SKM-1 treated with dmso at 0.1 percent for 144 hours (cell line): ENCODE data around the gene TMPRSS3.
"Not testable (repeated sequence)": the region's sequence is repeated elsewhere in the genome, so short reads cannot be mapped to it uniquely, and the experiment has no call there.

Source experiments
- DNase-seq: peaks from one replicate; lab custom pipeline; 2025; ENCODE audit not compliant: unreplicated experiment; lab: John Stamatoyannopoulos, UW

TMPRSS3 gene

DNA sequence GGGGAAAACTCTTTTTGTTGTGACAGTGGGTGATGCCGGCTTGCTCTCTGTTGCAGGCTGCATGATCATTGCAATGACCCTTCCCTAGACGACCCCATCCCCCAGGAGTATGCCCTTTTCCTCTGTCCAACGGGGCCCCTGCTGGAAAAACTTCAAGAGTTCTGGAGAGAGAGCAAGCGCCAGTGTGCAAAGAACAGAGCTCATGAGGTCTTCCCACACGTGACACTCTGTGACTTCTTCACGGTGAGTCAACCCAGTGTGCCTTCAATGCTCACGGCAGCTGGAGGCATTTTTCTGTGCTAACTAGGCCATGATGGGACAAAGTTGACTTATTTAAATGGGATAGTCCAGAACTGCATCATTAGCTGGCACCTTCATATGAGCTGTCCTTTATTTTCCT is 13.5 kb upstream of the TMPRSS3 start:
- DNase-seq = no peak

DNA sequence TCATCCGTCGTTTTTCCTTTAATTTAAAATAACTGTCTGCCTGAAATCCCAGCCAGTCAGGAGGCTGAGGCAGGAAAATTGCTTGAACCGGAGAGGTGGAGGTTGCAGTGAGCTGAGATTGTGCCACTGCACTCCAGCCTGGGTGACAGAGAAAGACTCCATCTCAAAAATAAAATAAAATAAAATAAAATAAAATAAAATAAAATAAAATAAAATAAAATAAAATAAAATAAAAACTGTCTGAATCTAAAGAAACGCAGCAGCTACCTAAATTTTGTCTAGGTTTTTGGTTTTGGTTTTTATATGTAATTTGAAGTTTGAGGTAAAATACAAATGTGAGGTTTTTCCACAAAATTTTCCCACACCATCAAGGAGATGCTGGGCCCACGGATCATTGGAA is 12.9 kb upstream of the TMPRSS3 start:
- DNase-seq = not testable (repeated sequence)

DNA sequence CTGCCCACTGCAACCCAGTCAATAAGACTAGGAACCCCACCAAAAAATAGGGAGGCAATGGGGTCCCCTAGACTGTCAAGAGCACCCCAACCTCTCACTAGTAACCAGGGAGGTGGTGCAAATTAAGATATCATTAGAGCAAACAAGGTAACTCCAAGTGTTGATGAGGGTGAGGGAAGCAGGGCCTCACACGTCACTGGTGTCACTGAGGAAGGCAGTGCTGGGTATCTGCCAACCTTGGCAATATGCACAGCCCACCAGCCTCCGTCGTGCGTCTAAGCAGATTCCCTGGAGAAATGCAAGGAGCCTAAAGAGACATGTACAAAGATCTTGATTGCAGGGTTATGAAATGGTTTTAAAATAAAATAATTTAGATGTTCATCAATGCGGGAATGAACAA is 11.6 kb upstream of the TMPRSS3 start:
- DNase-seq = no peak

DNA sequence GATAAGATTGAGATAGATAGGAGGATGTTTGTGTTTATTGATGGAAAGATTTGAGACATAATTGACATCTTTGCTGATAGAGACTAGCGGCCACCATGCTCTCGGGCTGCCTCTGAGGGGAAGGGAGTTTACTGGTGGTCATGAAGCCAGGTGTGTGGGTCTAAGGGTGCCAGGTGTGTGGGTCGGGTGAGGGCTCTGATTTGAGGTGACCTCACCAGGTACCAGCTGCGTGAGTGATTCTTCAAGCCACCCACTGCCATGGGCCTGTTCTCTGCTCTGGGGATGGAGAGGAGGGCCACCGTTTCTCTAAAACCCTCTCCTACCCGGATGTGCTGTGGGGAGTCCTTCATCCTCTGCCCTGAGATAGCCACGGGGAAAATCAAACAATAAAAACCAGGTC is 11.0 kb upstream of the TMPRSS3 start:
- no peak for DNase-seq

DNA sequence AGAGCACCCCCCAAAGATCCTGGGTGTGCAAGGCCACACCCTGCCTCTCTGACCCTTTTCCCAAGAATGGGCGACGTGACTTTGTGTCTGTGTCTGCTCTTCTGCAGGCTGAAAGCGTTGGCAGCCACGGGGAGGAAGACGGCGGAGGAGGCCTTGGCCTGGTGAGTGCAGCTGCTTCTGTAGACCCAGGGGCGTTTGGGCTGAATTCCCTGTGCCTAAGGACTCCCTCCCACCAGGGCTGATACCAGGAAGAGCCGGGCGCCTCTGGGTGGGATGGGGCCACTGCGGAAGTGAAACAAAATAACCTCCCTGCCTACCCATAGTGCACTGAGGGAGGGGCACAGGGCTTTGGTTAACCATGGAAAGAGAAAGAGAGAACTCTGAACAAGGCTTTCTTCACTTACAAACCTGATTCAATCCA is 10.4 kb upstream of the TMPRSS3 start:
- DNase-seq = no peak

DNA sequence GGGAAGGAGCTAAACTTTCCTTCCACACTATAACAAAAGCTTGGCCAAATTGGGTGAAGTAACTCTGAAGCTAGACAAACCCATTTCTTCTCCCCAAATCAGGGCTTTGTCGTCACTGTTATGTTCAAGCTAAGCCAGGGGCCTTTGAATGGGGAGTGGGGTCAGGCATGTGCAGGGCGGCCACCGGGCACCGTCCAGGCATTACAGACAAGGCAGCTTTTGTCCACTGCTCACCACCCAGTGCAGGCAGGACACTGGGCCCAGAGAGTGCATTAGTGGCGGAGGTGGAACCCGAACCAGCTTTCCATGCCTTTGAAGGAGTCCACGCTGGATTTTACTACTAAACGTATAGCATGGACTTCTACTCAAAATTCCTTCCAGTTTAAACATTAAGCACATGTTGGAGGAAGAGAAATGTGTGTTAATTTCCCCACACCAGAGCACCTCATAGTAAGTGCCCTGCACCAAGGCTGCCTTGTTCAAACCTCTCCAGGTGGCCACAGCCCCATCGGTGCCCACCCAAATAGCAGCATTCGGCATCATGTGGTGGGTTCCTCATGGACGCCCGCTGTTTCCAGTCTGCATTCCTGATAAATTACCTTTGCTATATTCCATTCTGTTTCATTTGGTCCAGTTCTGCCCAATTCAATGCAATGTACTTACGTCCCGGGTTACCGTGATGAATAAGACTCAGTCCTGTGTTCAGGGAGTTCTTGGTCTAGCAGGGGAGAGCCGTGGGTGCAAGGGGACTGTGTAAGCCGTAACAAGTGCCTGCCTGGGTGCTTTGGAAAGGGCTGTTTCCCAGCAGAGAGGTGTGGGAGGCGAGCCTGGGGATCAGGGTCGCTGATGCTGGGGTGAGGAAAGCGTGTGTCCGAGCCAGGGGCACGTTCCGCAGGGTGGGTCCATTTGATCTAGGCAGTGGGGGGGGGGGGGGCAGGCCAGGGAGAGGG is 9.5 kb upstream of the TMPRSS3 start:
- no peak for DNase-seq

DNA sequence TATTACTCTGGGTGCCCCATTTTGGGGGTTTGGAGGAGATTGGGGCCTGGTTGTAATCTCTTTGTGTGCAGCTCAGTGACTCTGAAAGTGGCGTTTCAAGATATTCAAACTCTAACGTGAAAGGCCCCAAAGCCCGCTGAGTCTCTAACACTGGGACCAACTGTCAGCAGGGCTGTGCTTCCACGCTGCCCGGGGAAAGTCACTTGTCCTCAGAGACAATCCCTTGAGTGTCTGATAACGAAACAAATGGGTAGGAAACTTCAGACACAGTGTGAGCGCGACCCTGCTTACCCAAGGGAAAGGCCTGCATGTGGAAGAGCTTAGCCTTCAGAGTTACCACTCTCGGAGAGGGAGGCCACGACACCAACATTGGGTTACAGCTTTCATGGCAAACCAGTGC is 8.7 kb upstream of the TMPRSS3 start:
- DNase-seq = no peak

DNA sequence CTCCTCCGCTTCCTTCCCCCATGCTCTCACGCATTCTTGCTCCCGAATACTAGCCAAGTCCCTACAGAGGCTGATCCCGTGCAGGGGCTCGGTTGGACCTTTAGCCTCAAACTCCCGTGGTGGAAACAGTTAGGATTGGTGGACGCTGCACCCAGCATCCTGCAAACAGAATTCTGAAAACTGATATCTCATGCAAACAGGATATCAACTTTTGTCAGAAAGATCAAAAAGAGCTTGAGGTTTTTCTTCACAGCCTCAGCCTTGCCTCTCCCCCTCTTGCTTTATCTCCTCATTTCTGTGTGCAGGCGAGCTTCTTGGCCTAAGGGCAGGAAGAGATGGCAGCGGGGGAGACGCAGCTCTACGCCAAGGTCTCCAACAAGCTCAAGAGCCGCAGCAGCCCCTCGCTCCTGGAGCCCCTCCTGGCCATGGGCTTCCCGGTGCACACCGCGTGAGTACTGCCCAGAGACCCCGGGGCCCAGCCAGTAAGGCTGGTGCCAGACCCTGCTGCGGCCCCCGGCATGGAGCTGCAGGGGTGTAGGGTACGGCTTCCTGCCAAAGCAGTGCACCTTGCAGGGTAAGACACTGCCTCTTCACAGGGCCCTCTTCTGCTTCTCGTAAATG is 7.9 kb upstream of the TMPRSS3 start, which contains the start of gene UBASH3A:
Gene UBASH3A, plus strand, starts transcription at position 292 of the 621 bp plus-strand sequence. Its CDS starts 44 bp downstream, at position 336.
- no peak for DNase-seq

DNA sequence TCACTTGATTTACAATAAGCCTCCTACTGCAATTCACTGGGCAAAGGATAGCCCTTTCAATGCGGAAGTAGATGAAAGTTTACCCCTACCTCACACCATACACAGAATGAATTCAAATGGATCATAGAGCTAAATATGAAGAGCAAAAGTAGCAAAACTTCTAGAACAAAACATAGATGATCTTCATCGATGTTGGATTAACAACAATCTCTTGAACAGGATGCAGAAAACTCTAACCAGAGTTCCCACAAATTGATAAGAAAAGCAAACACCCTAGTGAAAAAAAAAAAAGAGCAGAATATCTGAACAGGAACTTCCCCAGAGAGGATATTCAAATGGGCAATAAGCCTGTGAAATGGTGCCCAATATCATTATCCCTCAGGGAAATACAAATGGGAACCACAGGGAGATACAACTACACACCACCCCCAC is 6.0 kb upstream of the TMPRSS3 start:
- DNase-seq = no peak

DNA sequence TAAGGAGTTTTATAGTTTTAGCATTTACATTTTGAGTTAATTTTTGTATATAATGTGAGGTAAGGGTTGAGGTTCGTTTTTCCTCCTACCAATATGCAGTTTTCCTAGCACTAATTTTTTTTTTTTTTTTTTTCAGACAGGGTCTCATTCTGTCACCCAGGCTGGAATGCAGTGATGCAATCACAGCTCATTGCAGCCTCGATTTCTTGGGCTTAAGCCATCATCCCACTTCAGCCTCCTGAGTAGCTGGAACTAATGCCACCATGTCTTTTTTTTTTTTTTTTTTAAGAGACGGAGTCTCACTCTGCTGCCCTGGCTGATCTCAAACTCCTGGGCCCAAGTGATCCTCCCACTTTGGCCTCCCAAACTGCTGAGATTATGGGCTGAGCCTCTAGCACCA is 5.3 kb upstream of the TMPRSS3 start:
- DNase-seq = no peak

DNA sequence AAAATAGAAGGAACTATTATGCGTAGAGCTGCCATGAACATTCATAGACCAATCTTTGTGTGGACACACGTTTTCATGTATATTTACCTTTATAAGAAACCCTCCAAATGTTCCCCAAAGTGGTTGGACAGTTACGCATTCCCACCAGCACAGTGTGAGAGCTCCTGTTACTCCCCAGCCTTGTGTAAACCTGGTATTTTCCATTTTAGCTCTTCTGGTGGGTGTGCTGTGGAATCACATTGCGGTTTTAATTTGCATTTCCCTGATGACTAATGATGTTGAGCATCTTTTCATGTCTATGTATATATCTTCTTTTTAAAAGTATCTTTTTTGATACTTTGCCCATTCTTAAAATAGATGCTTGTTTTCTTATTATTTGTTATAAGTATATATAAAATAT is 4.7 kb upstream of the TMPRSS3 start:
- DNase-seq = no peak

DNA sequence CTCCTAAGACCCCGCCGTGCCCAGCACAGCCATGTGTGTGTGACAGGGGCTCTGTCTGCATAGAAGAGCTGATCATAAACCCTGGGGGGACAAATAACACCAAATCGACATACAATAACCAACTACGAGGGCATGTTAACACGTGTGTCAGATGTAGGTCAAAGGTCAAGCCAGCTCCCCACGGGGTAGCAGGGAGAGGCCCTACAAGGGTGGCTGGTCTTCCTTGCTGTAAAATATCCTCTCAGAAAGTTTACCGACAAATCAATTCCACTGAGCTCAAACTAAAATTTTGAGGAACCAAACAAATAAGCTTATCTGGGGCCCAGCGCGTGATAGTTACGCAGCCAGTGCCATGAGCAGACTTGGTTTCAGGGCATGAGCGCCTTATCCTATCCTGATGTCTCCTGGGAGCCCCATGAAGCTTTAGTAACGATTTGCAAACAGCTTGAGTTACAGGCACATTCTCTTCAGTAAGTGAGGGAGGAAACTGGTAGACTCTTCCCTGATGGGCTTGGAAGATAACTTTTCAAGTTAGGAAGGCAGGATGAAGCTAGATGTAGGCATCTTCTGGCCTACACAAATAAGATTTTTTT is 2.7 kb upstream of the TMPRSS3 start:
- DNase-seq = no peak

DNA sequence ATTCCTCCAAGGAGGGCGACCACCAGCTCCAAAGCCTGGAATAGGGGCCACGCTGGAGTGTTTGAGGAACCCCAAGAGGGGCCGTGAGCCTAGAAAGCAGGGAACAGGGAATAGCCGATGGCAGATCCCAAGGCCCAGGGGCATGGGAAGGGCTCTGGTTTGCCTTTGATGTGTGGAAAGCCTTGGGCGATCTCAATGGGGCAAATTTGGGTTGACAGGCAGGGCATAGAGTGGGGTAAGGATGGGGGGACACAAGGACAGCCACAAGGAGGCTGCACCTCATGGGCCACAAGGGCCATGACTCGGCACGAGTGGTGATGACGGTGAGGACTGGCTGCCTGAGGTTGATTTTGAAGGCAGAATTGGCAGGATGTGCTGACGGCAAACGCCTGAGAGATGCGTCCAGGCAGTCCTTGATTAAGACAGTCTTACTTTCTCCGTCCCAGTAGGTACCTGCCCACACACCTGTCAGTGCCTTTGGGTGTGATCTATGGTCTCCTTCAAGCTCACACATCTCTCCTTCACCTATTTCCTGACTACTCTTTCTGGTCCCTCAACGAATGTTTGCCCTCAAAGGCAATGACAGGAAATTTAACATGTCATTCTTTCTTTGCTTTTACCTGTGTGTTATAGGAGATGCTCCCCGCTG is 2.0 kb upstream of the TMPRSS3 start:
- DNase-seq = no peak

DNA sequence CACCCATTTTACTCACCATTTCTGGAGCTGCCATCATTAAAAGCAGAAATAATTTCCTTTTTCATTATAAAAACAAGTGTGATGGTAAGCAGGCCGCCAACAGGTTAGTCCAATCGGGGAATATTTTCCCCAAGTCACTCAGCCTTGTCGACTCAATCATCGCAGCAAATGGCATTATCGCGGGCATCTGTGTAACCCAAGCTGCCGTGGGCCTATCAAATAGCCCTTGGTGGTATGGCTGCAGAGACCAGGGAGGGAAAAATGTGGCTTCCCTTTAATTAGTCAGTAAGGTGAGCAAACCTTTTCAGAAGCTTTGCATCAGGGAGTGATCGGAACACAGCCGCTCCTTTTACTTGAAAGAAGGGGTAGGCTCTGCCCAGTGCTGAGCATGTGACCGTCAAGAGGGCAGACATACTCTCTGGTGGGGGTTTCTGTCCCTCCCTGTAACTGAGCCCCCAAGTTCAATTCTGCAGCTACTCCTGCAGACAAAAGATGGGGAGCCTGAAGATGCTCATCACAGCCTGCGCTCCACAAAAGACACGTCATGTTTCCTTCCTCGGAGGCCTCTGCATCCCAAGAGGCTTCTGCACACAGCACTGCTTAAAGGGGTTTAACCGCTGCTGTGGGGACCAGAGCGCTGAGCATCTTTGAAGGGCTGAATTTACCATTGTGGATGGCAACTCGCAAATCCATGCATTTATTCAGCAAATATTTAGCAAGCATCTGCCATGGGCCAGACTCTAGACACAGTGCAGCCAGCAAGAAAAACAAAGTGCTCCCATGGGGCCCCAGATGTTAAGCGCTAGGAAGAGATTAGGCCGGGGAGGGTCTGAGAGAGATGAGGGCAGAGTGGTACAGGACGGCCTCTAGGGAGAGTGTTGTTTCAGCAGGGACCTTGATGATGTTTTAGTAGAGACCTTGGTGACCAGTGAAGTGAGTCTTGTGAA is 1.2 kb upstream of the TMPRSS3 start:
- DNase-seq = no peak

DNA sequence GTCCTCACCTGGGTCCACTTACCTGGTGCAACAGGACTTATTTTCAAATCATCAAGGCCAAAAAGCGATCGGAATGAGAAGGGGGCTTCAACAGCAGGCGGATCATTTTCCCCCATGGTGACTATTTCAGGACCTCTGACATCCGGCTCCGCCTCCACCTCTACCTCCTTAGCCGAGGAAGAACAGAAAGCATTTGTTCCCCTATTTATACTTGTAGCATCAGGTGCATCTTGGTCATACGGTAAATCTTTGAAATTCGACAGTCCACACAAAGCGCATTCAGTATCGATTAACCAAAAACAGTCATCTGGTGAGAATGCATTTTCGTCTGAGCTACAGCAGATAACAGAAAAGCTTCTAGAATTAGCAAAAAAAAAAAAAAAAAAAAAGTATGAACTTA is 550 bp downstream of the TMPRSS3 start:
- DNase-seq = no peak

DNA sequence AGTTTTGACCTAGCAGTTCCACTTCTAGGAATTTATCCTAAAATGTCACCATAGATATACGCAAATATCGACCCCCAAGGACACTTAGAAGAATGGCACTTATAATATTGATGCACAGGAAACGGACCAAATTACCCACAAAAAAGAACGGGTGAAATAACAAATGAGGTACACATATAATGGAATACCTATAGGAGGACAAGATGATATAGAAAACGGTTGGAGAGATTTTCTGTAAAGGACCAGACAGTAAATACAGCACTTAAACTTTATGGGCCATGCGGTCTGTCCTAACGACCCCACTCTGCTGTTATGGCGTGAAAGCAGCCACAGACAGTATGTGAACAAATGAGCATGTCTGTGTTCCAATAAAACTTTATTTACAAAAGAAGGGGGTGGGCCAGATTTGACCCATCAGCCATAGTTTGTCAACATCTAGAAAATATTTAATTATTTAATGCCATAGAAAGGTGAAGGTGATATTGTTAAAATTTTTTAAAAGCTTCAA is 2.4 kb downstream of the TMPRSS3 start:
- no peak for DNase-seq

DNA sequence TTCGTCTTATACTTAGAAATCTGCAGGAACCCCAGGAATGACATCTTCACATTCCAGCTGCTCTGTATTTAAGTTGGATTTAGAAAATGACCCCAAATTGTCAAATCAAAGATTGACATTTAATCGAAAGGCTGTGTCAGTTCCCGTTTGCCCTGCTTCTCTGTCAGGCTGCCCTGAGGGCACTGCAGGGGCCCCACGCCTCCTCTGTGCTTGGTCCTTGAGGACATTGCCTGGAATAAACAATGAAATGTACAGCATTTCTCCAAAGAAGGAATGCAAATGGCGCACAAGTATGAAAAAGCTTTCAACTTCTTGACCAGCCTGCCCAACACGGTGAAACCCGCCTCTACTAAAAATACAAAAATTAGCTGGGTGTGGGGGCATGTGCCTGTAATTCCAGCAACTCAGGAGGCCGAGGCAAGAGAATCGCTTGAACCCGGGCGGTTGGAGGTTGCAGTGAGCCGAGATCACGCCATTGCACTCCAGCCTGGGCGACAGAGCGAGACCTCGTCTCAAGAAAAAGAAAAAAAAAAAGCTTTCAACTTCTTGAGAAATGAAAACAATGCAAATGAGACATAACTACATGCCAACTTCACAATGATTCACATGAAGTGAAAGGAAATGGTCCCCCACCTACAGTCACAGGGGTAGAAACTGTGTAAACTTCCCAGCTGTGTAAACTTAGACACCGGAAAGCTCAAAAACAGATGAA is 3.0 kb downstream of the TMPRSS3 start:
- DNase-seq = no peak

DNA sequence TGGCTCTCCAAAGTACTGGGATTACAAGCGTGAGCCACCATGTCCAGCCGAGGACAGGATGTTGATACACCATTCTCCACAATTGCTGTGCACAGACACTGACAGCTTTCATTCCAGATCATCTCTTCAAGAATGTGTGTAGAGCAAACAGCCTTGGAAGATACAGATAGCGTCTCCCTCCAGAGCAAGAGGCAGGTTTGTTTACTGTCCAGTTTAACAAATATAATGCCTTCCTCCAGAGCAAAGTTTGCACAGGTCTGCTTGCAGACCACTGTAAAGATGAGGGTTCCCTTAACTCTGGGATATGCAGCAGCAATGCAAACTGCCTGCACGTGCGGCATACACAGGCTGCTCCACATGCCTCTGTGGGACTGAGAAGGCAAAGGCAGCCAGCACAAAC is 4.6 kb downstream of the TMPRSS3 start:
- DNase-seq = no peak

DNA sequence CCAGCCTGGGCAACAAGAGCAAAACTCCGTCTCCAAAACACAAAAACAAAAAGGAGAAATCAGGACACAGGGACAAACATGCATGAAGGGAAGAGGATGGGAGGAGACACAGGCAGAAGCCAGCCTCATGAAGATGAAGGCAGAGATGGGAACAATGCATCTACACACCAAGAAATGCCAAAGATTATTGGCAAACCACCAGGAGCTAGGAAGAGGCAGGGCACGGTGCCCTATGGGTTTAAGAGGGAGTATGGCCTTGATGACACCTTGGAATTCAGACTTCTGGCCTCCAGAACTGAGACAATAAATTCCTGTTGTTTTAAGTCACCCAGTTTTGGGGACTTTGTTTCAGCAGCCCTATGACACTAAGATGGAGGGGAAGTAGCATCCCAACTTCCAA is 5.2 kb downstream of the TMPRSS3 start:
- no peak for DNase-seq

DNA sequence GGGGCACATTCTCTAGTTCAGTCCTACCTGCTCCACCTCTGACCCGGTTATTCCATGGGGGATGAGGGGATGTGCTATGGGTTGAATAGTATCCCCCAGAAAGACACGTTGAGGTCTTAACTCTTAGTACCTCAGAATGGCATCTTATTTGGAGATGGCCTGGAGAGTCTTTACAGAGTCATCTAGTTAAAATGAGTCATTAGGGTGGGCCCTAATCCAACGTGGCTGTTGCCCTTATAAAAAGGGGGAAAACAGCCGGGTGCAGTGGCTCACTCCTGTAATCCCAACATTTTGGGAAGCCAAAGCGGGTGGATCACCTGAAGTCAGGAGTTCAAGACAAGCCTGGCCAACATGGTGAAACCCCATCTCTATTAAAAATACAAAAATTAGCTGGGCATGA is 5.7 kb downstream of the TMPRSS3 start:
- no peak for DNase-seq
